ENCODE data around the gene ZNF831. TPM values are rescaled to one million over a fixed set of nuclear protein-coding genes. Genes with fewer than 3 reads are reported as not detected.

ZNF831 gene
- total and polyA plus RNA-seq, 4 donors, result 0.14 to 1.0 (median 0.56) TPM

DNA sequence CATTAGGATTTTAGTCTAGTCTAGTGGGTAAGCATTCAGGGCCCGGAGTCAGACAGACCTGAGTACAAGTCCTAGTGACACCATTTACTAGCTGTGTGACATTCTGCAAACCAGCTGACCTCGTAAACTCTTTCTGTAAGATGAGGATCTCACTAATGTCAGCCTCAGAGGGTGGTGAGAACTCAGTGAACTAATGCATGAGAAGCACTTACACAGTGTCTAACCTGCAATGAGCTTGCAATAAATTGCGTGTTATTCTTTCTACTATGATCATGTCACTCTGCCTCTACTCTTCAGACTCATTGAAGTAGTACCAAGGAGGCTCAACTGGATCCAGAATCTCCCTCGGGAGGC is 41.1 kb upstream of the ZNF831 start:
- TF ChIP-seq, protein P1, sequence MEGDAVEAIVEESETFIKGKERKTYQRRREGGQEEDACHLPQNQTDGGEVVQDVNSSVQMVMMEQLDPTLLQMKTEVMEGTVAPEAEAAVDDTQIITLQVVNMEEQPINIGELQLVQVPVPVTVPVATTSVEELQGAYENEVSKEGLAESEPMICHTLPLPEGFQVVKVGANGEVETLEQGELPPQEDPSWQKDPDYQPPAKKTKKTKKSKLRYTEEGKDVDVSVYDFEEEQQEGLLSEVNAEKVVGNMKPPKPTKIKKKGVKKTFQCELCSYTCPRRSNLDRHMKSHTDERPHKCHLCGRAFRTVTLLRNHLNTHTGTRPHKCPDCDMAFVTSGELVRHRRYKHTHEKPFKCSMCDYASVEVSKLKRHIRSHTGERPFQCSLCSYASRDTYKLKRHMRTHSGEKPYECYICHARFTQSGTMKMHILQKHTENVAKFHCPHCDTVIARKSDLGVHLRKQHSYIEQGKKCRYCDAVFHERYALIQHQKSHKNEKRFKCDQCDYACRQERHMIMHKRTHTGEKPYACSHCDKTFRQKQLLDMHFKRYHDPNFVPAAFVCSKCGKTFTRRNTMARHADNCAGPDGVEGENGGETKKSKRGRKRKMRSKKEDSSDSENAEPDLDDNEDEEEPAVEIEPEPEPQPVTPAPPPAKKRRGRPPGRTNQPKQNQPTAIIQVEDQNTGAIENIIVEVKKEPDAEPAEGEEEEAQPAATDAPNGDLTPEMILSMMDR (IDR thresholded peaks at IDR 0.05; ENCODE audit: control extremely low read depth, extremely low read depth), result no peak
- DNase-seq, result no peak
- no peaks in the 10 kb centered on the region for H3K36me3 ChIP-seq (ENCODE audit: control insufficient read depth in 4 of 4, insufficient read depth in 4 of 4, low read length in 4 of 4)
- H3K27me3 ChIP-seq (ENCODE audit: control insufficient read depth in 3 of 3, insufficient read depth in 3 of 3, low read length in 2 of 3), result peaks cover 0 to 2% (median 0%) of the 10 kb centered on the region in 3 donors
- peaks cover 0 to 12% (median 0%) of the 10 kb centered on the region in 5 donors for H3K4me1 ChIP-seq (ENCODE audit: control insufficient read depth in 5 of 5, insufficient read depth in 5 of 5, low read length in 5 of 5)
- H3K27ac ChIP-seq (ENCODE audit: low read depth in 1 of 2, low read length in 1 of 2), result no peak overlapping the region
- 84 to 89% methylated on average over 4 of the region's 4 CpGs for WGBS, 2 donors
- ATAC-seq (ENCODE audit: insufficient read depth, low FRiP score), result no peak
- H3K4me3 ChIP-seq, result no peak overlapping the region
- H3K9me3 ChIP-seq (ENCODE audit: control insufficient read depth in 4 of 4, insufficient read depth in 3 of 4, low read length in 3 of 4), result no peaks in the 10 kb centered on the region
- no peak overlapping the region for H3K9ac ChIP-seq (ENCODE audit: insufficient read depth in 1 of 2, low read length in 2 of 2)

- WGBS, 2 donors, result 46 to 59% methylated on average over 15 of the region's 15 CpGs
- no peak overlapping the region for H3K9ac ChIP-seq (ENCODE audit: insufficient read depth in 1 of 2, low read length in 2 of 2)
- H3K36me3 ChIP-seq (ENCODE audit: control insufficient read depth in 4 of 4, insufficient read depth in 4 of 4, low read length in 4 of 4), result no peaks in the 10 kb centered on the region
- peaks cover 0 to 12% (median 0%) of the 10 kb centered on the region in 5 donors for H3K4me1 ChIP-seq (ENCODE audit: control insufficient read depth in 5 of 5, insufficient read depth in 5 of 5, low read length in 5 of 5)
- no peaks in the 10 kb centered on the region for H3K9me3 ChIP-seq (ENCODE audit: control insufficient read depth in 4 of 4, insufficient read depth in 3 of 4, low read length in 3 of 4)
- ATAC-seq (ENCODE audit: insufficient read depth, low FRiP score), result no peak
- no peak for DNase-seq
- peaks cover 0 to 2% (median 0%) of the 10 kb centered on the region in 3 donors for H3K27me3 ChIP-seq (ENCODE audit: control insufficient read depth in 3 of 3, insufficient read depth in 3 of 3, low read length in 2 of 3)
- no peak overlapping the region for H3K4me3 ChIP-seq
- H3K27ac ChIP-seq (ENCODE audit: low read depth in 1 of 2, low read length in 1 of 2), result no peak overlapping the region
- TF ChIP-seq, protein P1 (IDR thresholded peaks at IDR 0.05; ENCODE audit: control extremely low read depth, extremely low read depth), result no peak
These were observed 40.5 kb upstream of the ZNF831 start for GRCh38 chr20:59123011-59123677.

DNA sequence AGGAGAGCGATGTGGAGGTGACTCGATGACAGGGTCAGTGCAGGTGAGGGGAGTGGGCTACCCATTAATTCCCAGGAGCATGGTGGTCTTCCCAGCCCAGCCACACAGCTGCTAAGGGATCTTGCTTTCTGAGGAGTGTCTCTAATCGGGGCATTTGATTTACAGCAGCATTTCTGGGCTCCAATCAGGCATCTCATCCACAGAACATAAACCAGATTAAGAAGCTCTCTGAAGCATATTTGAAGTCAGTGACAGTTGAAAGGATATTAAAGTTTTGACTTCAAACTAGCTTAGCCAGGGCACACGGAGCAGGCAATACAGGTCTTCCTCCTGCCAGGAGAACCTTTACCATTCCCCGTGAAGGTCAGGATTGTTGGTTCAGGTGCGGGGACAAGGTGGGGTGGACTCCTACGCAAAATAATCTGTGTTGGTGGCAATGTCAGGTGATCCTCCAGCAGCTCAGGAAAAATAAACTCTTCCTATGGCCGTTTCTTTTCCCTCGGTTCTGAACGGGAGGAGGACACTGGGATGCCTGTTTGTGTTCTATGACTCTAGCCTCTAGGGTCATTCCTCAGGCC is 39.9 kb upstream of the ZNF831 start:
- H3K27ac ChIP-seq (ENCODE audit: low read depth in 1 of 2, low read length in 1 of 2), result no peak overlapping the region
- ATAC-seq (ENCODE audit: insufficient read depth, low FRiP score), result no peak
- TF ChIP-seq, protein P1 (IDR thresholded peaks at IDR 0.05; ENCODE audit: control extremely low read depth, extremely low read depth), result no peak
- no peak overlapping the region for H3K4me3 ChIP-seq
- no peaks in the 10 kb centered on the region for H3K9me3 ChIP-seq (ENCODE audit: control insufficient read depth in 4 of 4, insufficient read depth in 3 of 4, low read length in 3 of 4)
- no peak for DNase-seq
- H3K9ac ChIP-seq (ENCODE audit: insufficient read depth in 1 of 2, low read length in 2 of 2), result no peak overlapping the region
- H3K27me3 ChIP-seq (ENCODE audit: control insufficient read depth in 3 of 3, insufficient read depth in 3 of 3, low read length in 2 of 3), result peaks cover 0 to 2% (median 0%) of the 10 kb centered on the region in 3 donors
- H3K36me3 ChIP-seq (ENCODE audit: control insufficient read depth in 4 of 4, insufficient read depth in 4 of 4, low read length in 4 of 4), result no peaks in the 10 kb centered on the region
- H3K4me1 ChIP-seq (ENCODE audit: control insufficient read depth in 5 of 5, insufficient read depth in 5 of 5, low read length in 5 of 5), result peaks cover 0 to 12% (median 0%) of the 10 kb centered on the region in 5 donors
- WGBS, 2 donors, result 78 to 85% methylated on average over 10 of the region's 10 CpGs

Data from lung (tissue), 12 donors.